HCT116 (cell line): Measurements from ENCODE around the gene ITSN1.

ENCODE experiments used
- CEBPB ChIP-seq: IDR thresholded peaks from 2 replicates; pipeline ENCODE4 v1.6.1; 2012; ENCODE audit warnings: low read depth
- EZH2 ChIP-seq: fragments of 200-600 bp; sonication (generic); IDR thresholded peaks from 2 replicates; pipeline ENCODE4 v1.6.1; 2017; ENCODE audit warnings: antibody characterized with exemption, mixed run types
- JUND ChIP-seq: IDR thresholded peaks from 2 replicates; pipeline ENCODE4 v1.6.1; 2012
- MAX ChIP-seq: IDR thresholded peaks from 2 replicates; pipeline ENCODE4 v1.6.1; 2012
- POLR2A ChIP-seq: IDR thresholded peaks from 2 replicates; pipeline ENCODE4 v1.7.0; 2011; ENCODE audit warnings: borderline replicate concordance; ENCODE audit not compliant: insufficient read depth, insufficient read length; ENCODE audit errors: extremely low read depth
- POLR2AphosphoS5 ChIP-seq: IDR thresholded peaks from 2 replicates; pipeline ENCODE4 v1.6.1; 2011; ENCODE audit warnings: mild to moderate bottlenecking, low read depth, low read length, moderate library complexity
- SIN3A ChIP-seq: IDR thresholded peaks from 2 replicates; pipeline ENCODE4 v1.6.1; 2012; ENCODE audit warnings: low read depth
- SP1 ChIP-seq: IDR thresholded peaks from 2 replicates; pipeline ENCODE4 v1.6.1; 2012; ENCODE audit warnings: low read depth
- TCF7L2 ChIP-seq: IDR thresholded peaks from 2 replicates; pipeline ENCODE4 v1.7.0; 2011; ENCODE audit warnings: borderline replicate concordance, inconsistent platforms; ENCODE audit not compliant: insufficient read depth, insufficient read length; ENCODE audit errors: extremely low read depth
- YY1 ChIP-seq: IDR thresholded peaks from 2 replicates; pipeline ENCODE4 v1.6.1; 2011; ENCODE audit warnings: low read length, low read depth, moderate library complexity, mild to moderate bottlenecking; ENCODE audit not compliant: insufficient replicate concordance; ENCODE audit errors: extremely low read depth
- ZBTB33 ChIP-seq: IDR thresholded peaks from 2 replicates; pipeline ENCODE4 v1.6.1; 2011; ENCODE audit warnings: mild to moderate bottlenecking, low read length, moderate library complexity; ENCODE audit not compliant: insufficient replicate concordance; ENCODE audit errors: extremely low read depth
- TF ChIP-seq, protein P1 (sequence below), 3 experiments: fragments of 200-600 bp in 1 of 3; sonication (generic) in 1 of 3; IDR thresholded peaks in 2 of 3; conservative IDR thresholded peaks in 1 of 3; 2 replicates each; pipeline ENCODE4 v1.5.1; 2012 to 2017; ENCODE audit warnings: low read depth in 2 of 3, low read length in 2 of 3, antibody characterized with exemption in 1 of 3, borderline replicate concordance in 1 of 3, control low read depth in 1 of 3, mild to moderate bottlenecking in 1 of 3, mixed read lengths in 1 of 3, mixed run types in 1 of 3, moderate library complexity in 1 of 3; ENCODE audit not compliant: insufficient read depth in 1 of 3

DNA sequence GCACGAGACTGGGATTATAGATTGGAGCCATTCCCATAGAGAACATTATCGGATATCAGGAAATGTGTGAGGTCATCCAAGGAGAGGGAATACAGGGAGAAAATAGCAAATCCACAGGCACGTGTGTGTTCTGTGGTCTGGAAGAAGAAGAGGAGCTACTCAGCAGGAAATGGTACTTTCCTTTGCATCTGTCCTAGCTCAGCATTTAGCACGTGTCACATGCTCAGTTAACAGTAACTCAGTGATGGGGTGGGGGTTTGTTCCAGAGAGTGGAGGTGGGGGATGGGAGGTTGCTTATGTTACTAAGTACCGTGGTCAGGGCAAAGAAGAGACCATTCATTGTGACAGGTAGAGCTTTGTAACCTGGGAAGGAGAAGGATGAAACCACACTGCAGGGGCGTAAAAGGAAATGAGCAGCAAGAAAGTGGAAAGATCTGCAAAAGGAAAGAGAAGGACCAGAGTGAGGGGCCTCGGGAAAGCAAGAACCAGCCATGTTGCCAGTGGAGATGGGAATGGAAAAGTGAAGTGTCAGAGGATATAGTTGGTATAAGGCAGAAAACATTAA lies 172.9 kb downstream of the ITSN1 start:
- TF ChIP-seq ZBTB33 = no peak
- TF ChIP-seq, protein P1, sequence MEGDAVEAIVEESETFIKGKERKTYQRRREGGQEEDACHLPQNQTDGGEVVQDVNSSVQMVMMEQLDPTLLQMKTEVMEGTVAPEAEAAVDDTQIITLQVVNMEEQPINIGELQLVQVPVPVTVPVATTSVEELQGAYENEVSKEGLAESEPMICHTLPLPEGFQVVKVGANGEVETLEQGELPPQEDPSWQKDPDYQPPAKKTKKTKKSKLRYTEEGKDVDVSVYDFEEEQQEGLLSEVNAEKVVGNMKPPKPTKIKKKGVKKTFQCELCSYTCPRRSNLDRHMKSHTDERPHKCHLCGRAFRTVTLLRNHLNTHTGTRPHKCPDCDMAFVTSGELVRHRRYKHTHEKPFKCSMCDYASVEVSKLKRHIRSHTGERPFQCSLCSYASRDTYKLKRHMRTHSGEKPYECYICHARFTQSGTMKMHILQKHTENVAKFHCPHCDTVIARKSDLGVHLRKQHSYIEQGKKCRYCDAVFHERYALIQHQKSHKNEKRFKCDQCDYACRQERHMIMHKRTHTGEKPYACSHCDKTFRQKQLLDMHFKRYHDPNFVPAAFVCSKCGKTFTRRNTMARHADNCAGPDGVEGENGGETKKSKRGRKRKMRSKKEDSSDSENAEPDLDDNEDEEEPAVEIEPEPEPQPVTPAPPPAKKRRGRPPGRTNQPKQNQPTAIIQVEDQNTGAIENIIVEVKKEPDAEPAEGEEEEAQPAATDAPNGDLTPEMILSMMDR (IDR thresholded peaks at IDR 0.05 in 2 of 3, conservative IDR thresholded peaks at IDR 0.05 in 1 of 3; ENCODE audit: borderline replicate concordance in 1 of 3, insufficient read depth in 1 of 3, low read depth in 2 of 3, low read length in 2 of 3) = no peak
- no peak for TF ChIP-seq TCF7L2
- TF ChIP-seq CEBPB = no peak
- TF ChIP-seq JUND = no peak
- TF ChIP-seq EZH2 = no peak
- TF ChIP-seq SP1 = no peak
- no peak for TF ChIP-seq MAX
- no peak for TF ChIP-seq YY1
- TF ChIP-seq POLR2A = no peak
- no peak for TF ChIP-seq POLR2AphosphoS5
- TF ChIP-seq SIN3A = no peak
